HG03354 (cell line): ENCODE data around the gene SCGB1A1.

Experiments
- ATAC-seq: cut with Tn5 transposase; IDR thresholded peaks from one replicate; pipeline ENCODE4 v1.9.1; 2021; ENCODE audit warnings: mild to moderate bottlenecking; ENCODE audit not compliant: unreplicated experiment, poor library complexity, severe bottlenecking

The SCGB1A1 gene

GRCh38 chr11:62395885-62396551 lies 22.8 kb upstream of the SCGB1A1 start:
- no peak for ATAC-seq

- ATAC-seq: no peak
Measured at GRCh38 chr11:62398011-62398994, 20.5 kb upstream of the SCGB1A1 start.

GRCh38 chr11:62399172-62399877 lies 19.5 kb upstream of the SCGB1A1 start:
- no peak for ATAC-seq

- ATAC-seq: no peak
Measured at GRCh38 chr11:62399878-62400266, 19.0 kb upstream of the SCGB1A1 start.

- ATAC-seq: no peak
Measured at GRCh38 chr11:62400281-62400680, 18.6 kb upstream of the SCGB1A1 start.

- ATAC-seq: no peak
Measured at GRCh38 chr11:62400760-62401159, 18.1 kb upstream of the SCGB1A1 start.

GRCh38 chr11:62401356-62401755 lies 17.5 kb upstream of the SCGB1A1 start:
- no peak for ATAC-seq

- no peak for ATAC-seq
Measured at GRCh38 chr11:62401811-62402210, 17.0 kb upstream of the SCGB1A1 start.

GRCh38 chr11:62402226-62402959 lies 16.4 kb upstream of the SCGB1A1 start:
- ATAC-seq: no peak

GRCh38 chr11:62402960-62403730 lies 15.7 kb upstream of the SCGB1A1 start:
- no peak for ATAC-seq

GRCh38 chr11:62404435-62404834 lies 14.4 kb upstream of the SCGB1A1 start:
- no peak for ATAC-seq

- ATAC-seq: no peak
Measured at GRCh38 chr11:62404901-62405300, 13.9 kb upstream of the SCGB1A1 start.

GRCh38 chr11:62406034-62406433 lies 12.8 kb upstream of the SCGB1A1 start:
- no peak for ATAC-seq

- no peak for ATAC-seq
Measured at GRCh38 chr11:62409831-62410230, 9.0 kb upstream of the SCGB1A1 start.

- no peak for ATAC-seq
Measured at GRCh38 chr11:62410972-62411371, 7.9 kb upstream of the SCGB1A1 start.

- no peak for ATAC-seq
Measured at GRCh38 chr11:62411524-62411923, 7.3 kb upstream of the SCGB1A1 start.

GRCh38 chr11:62413060-62413696 lies 5.7 kb upstream of the SCGB1A1 start:
- no peak for ATAC-seq

- ATAC-seq: no peak
Measured at GRCh38 chr11:62416596-62416995, 2.2 kb upstream of the SCGB1A1 start.

- no peak for ATAC-seq
Measured at GRCh38 chr11:62418136-62418535, 697 bp upstream of the SCGB1A1 start.
